SK-N-MC (cell line): ENCODE results near the gene FCSK.

Experiments
- EZH2 ChIP-seq: fragments of 200-600 bp; sonication (generic); IDR thresholded peaks from one replicate; pipeline ENCODE4 v1.6.1; 2017; ENCODE audit warnings: antibody characterized with exemption
- POLR2AphosphoS5 ChIP-seq: IDR thresholded peaks from 2 replicates; pipeline ENCODE4 v1.6.1; 2012; ENCODE audit warnings: mild to moderate bottlenecking, low read depth, low read length, borderline replicate concordance

- no peak for TF ChIP-seq EZH2
- TF ChIP-seq POLR2AphosphoS5, result no peak
These were observed 32.7 kb upstream of the FCSK start for GRCh38 chr16:70421473-70422311.
